Mesenchymal stem cell (in vitro differentiated cells and primary cell): ENCODE data around the gene ZBTB49.
"Not testable (repeated sequence)": the region's sequence is repeated elsewhere in the genome, so short reads cannot be mapped to it uniquely, and the experiment has no call there.

Source experiments
- DNase-seq: peaks from one replicate; pipeline ENCODE4 v3.0.0-alpha.2; 2013
- H2AFZ ChIP-seq: one replicate; pipeline ENCODE4 v1.6.1; 2013; ENCODE audit warnings: low read depth, mild to moderate bottlenecking, control low read depth, inconsistent platforms, low read length, moderate library complexity
- H2AK5ac ChIP-seq: 2 replicates; pipeline ENCODE4 v1.6.1; 2013; ENCODE audit warnings: low read length, moderate library complexity, mild to moderate bottlenecking, inconsistent platforms; ENCODE audit not compliant: severe bottlenecking
- H2BK120ac ChIP-seq: one replicate; pipeline ENCODE4 v1.6.1; 2013; ENCODE audit warnings: low read depth, mild to moderate bottlenecking, inconsistent platforms, low read length, moderate library complexity
- H2BK12ac ChIP-seq, 2 experiments: one replicate each; pipeline ENCODE4 v1.6.1; 2013; ENCODE audit warnings: inconsistent platforms in 2 of 2, low read length in 2 of 2, mild to moderate bottlenecking in 2 of 2, moderate library complexity in 2 of 2, control low read depth in 1 of 2
- H2BK15ac ChIP-seq: one replicate; pipeline ENCODE4 v1.6.1; 2013; ENCODE audit warnings: mild to moderate bottlenecking, low read depth, inconsistent platforms; ENCODE audit not compliant: poor library complexity, severe bottlenecking
- H2BK5ac ChIP-seq: 2 replicates; pipeline ENCODE4 v1.6.1; 2013; ENCODE audit warnings: low read depth, mild to moderate bottlenecking, low read length, control low read depth, inconsistent platforms; ENCODE audit not compliant: poor library complexity, severe bottlenecking
- H3K14ac ChIP-seq, 2 experiments: one replicate each; pipeline ENCODE4 v1.6.1; 2013; ENCODE audit warnings: inconsistent platforms in 2 of 2, low read length in 2 of 2, control low read depth in 1 of 2, mild to moderate bottlenecking in 1 of 2, moderate library complexity in 1 of 2
- H3K18ac ChIP-seq, 2 experiments: one replicate each; pipeline ENCODE4 v1.6.1; 2013; ENCODE audit warnings: inconsistent platforms in 2 of 2, low read length in 2 of 2, control low read depth in 1 of 2, low read depth in 1 of 2, mild to moderate bottlenecking in 1 of 2
- H3K23ac ChIP-seq, 2 experiments: one replicate each; pipeline ENCODE4 v1.6.1; 2013; ENCODE audit warnings: inconsistent platforms in 2 of 2, low read length in 2 of 2, mild to moderate bottlenecking in 2 of 2, moderate library complexity in 2 of 2, control low read depth in 1 of 2
- H3K27ac ChIP-seq: 2 replicates; pipeline ENCODE4 v1.5.1; 2013; ENCODE audit warnings: mild to moderate bottlenecking, moderate library complexity, low read length, control low read depth, inconsistent platforms; ENCODE audit not compliant: poor library complexity, severe bottlenecking
- H3K27me3 ChIP-seq, 2 experiments: 2 replicates each; pipeline versions ENCODE4 v1.6.1 to v1.7.0; 2013; ENCODE audit warnings: low read length in 2 of 2, mild to moderate bottlenecking in 2 of 2, moderate library complexity in 2 of 2, control low read depth in 1 of 2, inconsistent platforms in 1 of 2; ENCODE audit not compliant: control insufficient read depth in 1 of 2, insufficient read depth in 1 of 2
- H3K36me3 ChIP-seq, 2 experiments: 2 replicates each; pipeline versions ENCODE4 v1.6.1 to v1.7.0; 2013; ENCODE audit warnings: low read length in 2 of 2, control low read depth in 1 of 2, inconsistent platforms in 1 of 2, low read depth in 1 of 2, mild to moderate bottlenecking in 1 of 2; ENCODE audit not compliant: insufficient read depth in 2 of 2, control insufficient read depth in 1 of 2
- H3K4ac ChIP-seq, 2 experiments: one replicate each; pipeline ENCODE4 v1.6.1; 2013; ENCODE audit warnings: inconsistent platforms in 2 of 2, low read length in 2 of 2, mild to moderate bottlenecking in 2 of 2, moderate library complexity in 2 of 2, control low read depth in 1 of 2, low read depth in 1 of 2
- H3K4me1 ChIP-seq: 2 replicates; pipeline ENCODE4 v1.6.1; 2013; ENCODE audit warnings: low read depth, low read length, control low read depth; ENCODE audit not compliant: control insufficient read depth, insufficient read depth
- H3K4me2 ChIP-seq: 2 replicates; pipeline ENCODE4 v1.6.1; 2013; ENCODE audit warnings: low read length, mild to moderate bottlenecking, inconsistent platforms; ENCODE audit not compliant: poor library complexity, severe bottlenecking
- H3K4me3 ChIP-seq, 2 experiments: 2 replicates each; pipeline versions ENCODE4 v1.5.1 to v1.7.0; 2013; ENCODE audit warnings: low read length in 2 of 2, mild to moderate bottlenecking in 2 of 2, control low read depth in 1 of 2, low read depth in 1 of 2; ENCODE audit not compliant: insufficient read depth in 1 of 2
- H3K79me1 ChIP-seq: replicated peaks from 2 replicates; pipeline ENCODE4 v1.6.1; 2013; ENCODE audit warnings: mild to moderate bottlenecking, control low read depth, low read length, inconsistent platforms; ENCODE audit not compliant: poor library complexity, severe bottlenecking
- H3K9ac ChIP-seq: 2 replicates; pipeline ENCODE4 v1.7.0; 2013; ENCODE audit warnings: mild to moderate bottlenecking, low read length, moderate library complexity
- H3K9me3 ChIP-seq: 2 replicates; pipeline ENCODE4 v1.7.0; 2013; ENCODE audit warnings: mild to moderate bottlenecking, low read length; ENCODE audit not compliant: control insufficient read depth
- H4K8ac ChIP-seq: one replicate; pipeline ENCODE4 v1.6.1; 2013; ENCODE audit warnings: inconsistent platforms, mild to moderate bottlenecking, low read length, moderate library complexity
- H4K91ac ChIP-seq: one replicate; pipeline ENCODE4 v1.6.1; 2013; ENCODE audit warnings: mild to moderate bottlenecking, low read length, inconsistent platforms
- WGBS: methylation state at CpG from one replicate; pipeline ENCODE4 v1.1.7; 2013; ENCODE audit warnings: mixed read lengths; 5-methylcytosine and 5-hydroxymethylcytosine counted together

The ZBTB49 gene

GRCh38 chr4:4344915-4345527 lies 55.0 kb downstream of the ZBTB49 start:
- no peak overlapping the region for H3K27ac ChIP-seq
- H3K9me3 ChIP-seq = no peaks in the 10 kb centered on the region
- peaks cover 6 to 65% of the 10 kb centered on the region in 2 experiments for H3K27me3 ChIP-seq
- H2BK5ac ChIP-seq = no peak overlapping the region
- H3K14ac ChIP-seq = no peak overlapping the region
- H3K23ac ChIP-seq = no peak overlapping the region
- no peak overlapping the region for H3K4ac ChIP-seq
- H3K36me3 ChIP-seq = no peaks in the 10 kb centered on the region
- H2AFZ ChIP-seq = no peak overlapping the region
- H3K4me2 ChIP-seq = no peak overlapping the region
- H3K4me3 ChIP-seq = no peak overlapping the region
- no peak overlapping the region for H3K18ac ChIP-seq
- no peak overlapping the region for H4K91ac ChIP-seq
- WGBS = 92% methylated on average over 13 of the region's 14 CpGs
- H3K79me1 ChIP-seq = no peaks in the 10 kb centered on the region
- DNase-seq = no peak
- no peak overlapping the region for H4K8ac ChIP-seq
- no peaks in the 10 kb centered on the region for H3K4me1 ChIP-seq
- no peak overlapping the region for H3K9ac ChIP-seq
- no peak overlapping the region for H2BK15ac ChIP-seq
- H2BK12ac ChIP-seq = no peak overlapping the region
- no peak overlapping the region for H2BK120ac ChIP-seq
- H2AK5ac ChIP-seq = no peak overlapping the region

- Histone ChIP-seq H2BK5ac (no peak overlapping the region), H3K27ac (no peak overlapping the region), H3K18ac (no peak overlapping the region), H3K4me1 (no peaks in the 10 kb centered on the region), H2BK15ac (no peak overlapping the region), H4K91ac (no peak overlapping the region), H3K9ac (no peak overlapping the region), H2AK5ac (no peak overlapping the region), H2BK12ac (no peak overlapping the region), H2BK120ac (no peak overlapping the region), H3K4me3 (no peak overlapping the region), H3K4ac (no peak overlapping the region), H3K14ac (no peak overlapping the region), H4K8ac (no peak overlapping the region), H3K27me3 (peaks cover 0 to 49% of the 10 kb centered on the region in 2 experiments), H3K4me2 (no peak overlapping the region), H2AFZ (no peak overlapping the region), H3K36me3 (no peaks in the 10 kb centered on the region), H3K9me3 (no peaks in the 10 kb centered on the region), H3K23ac (no peak overlapping the region), H3K79me1 (no peaks in the 10 kb centered on the region)
- DNase-seq = no peak
- 0% methylated on average over 1 of the region's 1 CpG for WGBS
These were observed 57.5 kb downstream of the ZBTB49 start for GRCh38 chr4:4347585-4347984.

GRCh38 chr4:4348585-4348984 lies 58.5 kb downstream of the ZBTB49 start:
- not testable (repeated sequence) for H3K4ac ChIP-seq, H3K4me3 ChIP-seq, H4K91ac ChIP-seq, DNase-seq, H3K23ac ChIP-seq, H3K36me3 ChIP-seq, H2BK120ac ChIP-seq, H3K18ac ChIP-seq, H2AFZ ChIP-seq, H3K9me3 ChIP-seq, H2BK5ac ChIP-seq, H2BK12ac ChIP-seq, H3K9ac ChIP-seq, H3K79me1 ChIP-seq, H2BK15ac ChIP-seq, H3K14ac ChIP-seq, H4K8ac ChIP-seq, H3K4me1 ChIP-seq, H3K4me2 ChIP-seq, H2AK5ac ChIP-seq, H3K27ac ChIP-seq
- 79% methylated on average over 8 of the region's 9 CpGs for WGBS
- peaks cover 0 to 46% of the 10 kb centered on the region in 2 experiments for H3K27me3 ChIP-seq

DNA sequence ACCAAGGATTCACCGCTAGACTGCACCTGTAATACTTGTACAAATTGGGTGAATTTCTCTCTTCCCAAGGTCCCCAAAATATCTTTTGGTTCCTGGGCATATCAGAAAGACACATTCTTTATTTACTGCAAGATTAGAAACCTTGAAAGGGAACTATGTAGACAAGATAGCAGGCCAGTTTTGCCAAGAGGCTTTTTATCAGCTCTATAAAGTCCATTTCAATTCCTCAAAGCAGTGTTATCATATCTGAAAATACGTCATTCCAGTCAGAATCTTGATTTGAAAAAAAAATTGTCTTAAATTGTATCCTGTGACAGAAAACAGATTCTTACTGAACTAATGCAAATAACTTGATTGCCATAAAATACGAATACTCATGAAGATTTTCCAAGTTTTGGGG lies 59.8 kb downstream of the ZBTB49 start:
- DNase-seq = no peak
- H3K4me2 ChIP-seq = no peak overlapping the region

More for the DNA sequence above, 59.8 kb downstream of the ZBTB49 start:
- no peak overlapping the region for H2BK120ac ChIP-seq
- 86% methylated on average over 1 of the region's 3 CpGs for WGBS
- no peak overlapping the region for H3K18ac ChIP-seq
- H2BK12ac ChIP-seq = no peak overlapping the region
- H3K9me3 ChIP-seq = no peaks in the 10 kb centered on the region
- no peak overlapping the region for H2AK5ac ChIP-seq
- H3K27me3 ChIP-seq = peaks cover 0 to 45% of the 10 kb centered on the region in 2 experiments
- no peak overlapping the region for H4K91ac ChIP-seq
- H4K8ac ChIP-seq = no peak overlapping the region
- H3K9ac ChIP-seq = no peak overlapping the region
- no peak overlapping the region for H3K27ac ChIP-seq
- H3K23ac ChIP-seq = no peak overlapping the region
- no peaks in the 10 kb centered on the region for H3K79me1 ChIP-seq
- H3K14ac ChIP-seq = no peak overlapping the region
- H3K4me3 ChIP-seq = no peak overlapping the region
- no peak overlapping the region for H2BK15ac ChIP-seq
- no peaks in the 10 kb centered on the region for H3K4me1 ChIP-seq
- no peak overlapping the region for H2AFZ ChIP-seq
- H2BK5ac ChIP-seq = no peak overlapping the region
- no peak overlapping the region for H3K4ac ChIP-seq
- no peaks in the 10 kb centered on the region for H3K36me3 ChIP-seq
